HL-60/S4 treated with retinoic acid at 250 ng/mL for 4 days and 3 days (cell line): ENCODE data around the gene PEX5L.
"Not testable (repeated sequence)": the region's sequence is repeated elsewhere in the genome, so short reads cannot be mapped to it uniquely, and the experiment has no call there.

Experiments used
- in situ Hi-C: fragments of 300-500 bp; cut with MboI; formaldehyde crosslinking; loops from 2 replicates; pipeline ENCODE4 v1.7.0; 2022; ENCODE audit warnings: low sequenced_read_pairs

The PEX5L gene

GRCh38 chr3:180036671-180037455 lies at the start of gene PEX5L:
Gene PEX5L (minus strand): TSS chr3:180036937. CDS start chr3:180036599, 338 bp downstream.
- in situ Hi-C loops: no loop called here

DNA sequence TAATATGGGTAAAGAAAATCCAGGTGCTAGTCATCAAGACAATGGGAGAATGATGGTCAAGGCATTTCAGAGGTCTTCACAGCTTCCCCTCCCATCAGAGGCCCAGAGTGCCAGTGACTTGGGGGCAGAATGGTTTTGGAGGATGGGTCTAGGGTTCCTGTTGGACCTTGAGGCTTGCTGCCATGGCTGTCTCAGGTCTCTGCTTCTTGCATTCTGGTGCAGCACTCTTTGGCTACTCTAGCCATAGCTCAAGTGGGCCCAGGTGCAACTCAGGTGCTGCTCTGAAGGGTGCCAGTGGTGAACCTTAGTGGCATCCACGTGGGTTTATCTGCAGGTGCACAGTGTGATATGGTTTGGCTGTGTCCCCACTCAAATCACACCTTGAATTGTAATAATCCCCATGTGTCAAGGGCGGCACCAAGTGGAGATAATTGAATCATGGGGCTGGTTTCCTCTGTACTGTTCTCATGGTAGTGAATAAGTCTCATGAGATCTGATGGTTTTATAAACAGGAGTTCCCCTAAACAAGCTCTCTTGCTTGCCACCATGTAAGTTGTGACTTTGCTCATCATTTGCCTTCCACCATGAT lies 48.5 kb upstream of the PEX5L start:
- in situ Hi-C loops: no loop called here

GRCh38 chr3:180082699-180083098 lies 46.0 kb upstream of the PEX5L start:
- in situ Hi-C loops: no loop called here

DNA sequence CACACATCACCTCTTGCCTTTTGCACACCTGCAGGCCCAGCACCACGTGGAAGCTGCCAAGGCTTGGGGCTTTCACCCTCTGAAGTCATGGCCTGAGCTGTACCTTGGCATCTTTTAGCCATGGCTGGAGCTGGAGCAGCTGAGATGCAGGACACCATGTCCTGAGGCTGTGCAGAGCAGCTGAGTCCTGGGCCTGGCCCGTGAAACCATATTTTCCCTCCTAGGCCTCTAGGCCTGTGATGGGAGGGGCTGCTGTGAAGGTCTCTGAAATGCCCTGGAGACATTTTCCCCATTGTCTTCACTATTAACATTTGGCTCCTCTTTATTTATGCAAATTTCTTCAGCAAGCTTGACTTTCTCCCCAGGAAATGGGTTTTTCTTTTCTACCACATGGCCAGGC lies 41.9 kb upstream of the PEX5L start:
- in situ Hi-C loops: no loop called here

GRCh38 chr3:180073561-180073960 lies 36.8 kb upstream of the PEX5L start:
- in situ Hi-C loops: no loop called here

DNA sequence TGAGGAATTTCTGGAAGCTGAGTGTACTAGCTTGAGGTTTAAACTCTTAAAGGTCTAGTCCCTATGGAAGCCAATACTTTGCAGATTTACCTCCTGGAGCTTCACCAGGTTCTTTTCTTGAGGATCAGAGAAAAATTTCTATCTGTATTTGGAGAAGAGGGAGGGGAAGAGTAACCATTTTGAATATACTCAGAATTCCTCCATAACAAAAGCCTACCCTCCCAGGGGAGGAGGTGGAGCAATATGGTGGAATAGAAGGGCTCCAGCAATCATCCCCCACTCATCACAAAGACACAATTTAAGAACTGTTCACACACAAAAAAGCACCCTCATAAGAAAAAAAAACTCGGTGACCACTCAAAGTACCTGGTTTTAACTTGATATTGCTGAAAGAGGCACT lies 36.0 kb upstream of the PEX5L start:
- in situ Hi-C loops: no loop called here

DNA sequence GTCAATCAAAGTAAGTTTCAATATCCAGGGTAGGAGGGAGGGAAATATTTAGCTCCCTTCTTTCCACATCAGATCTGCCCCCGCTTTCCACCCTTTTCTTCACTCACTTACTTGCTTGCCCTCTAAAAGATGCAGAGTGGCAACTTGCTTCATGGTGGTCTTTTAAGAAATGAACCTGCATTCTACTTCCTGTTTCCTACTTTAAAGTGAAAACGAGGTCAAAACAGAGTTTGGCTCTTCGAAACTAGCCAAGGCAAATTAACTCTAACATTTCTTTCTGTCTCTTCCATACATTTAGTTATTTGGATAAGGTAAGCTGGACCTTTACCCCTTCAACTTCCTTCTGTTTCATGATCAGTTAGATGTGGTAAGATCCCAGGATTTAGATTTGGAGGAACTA lies 34.2 kb upstream of the PEX5L start:
- in situ Hi-C loops: no loop called here

GRCh38 chr3:180068023-180068422 lies 31.3 kb upstream of the PEX5L start:
- in situ Hi-C loops: no loop called here

DNA sequence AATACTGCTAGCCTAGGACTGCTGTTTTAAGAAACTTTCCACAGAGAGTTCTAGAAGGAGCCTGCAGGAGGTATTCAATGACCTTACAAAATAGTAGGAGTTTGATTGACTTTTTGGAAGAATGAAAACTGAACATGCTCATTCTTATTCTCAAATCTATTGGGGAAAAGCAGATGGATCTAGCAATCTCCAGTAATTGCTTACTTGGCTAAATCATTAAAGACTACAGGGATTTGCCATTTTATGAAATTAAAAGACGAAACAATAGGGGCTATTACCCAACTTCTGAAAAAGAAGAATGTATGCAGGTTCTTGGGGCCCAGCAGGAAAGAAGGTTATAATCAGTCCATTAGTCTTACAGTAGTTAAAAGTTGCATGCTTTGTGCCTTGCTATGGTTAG lies 29.9 kb upstream of the PEX5L start:
- in situ Hi-C loops: no loop called here

GRCh38 chr3:180063783-180064182 lies 27.0 kb upstream of the PEX5L start:
- in situ Hi-C loops: no loop called here

DNA sequence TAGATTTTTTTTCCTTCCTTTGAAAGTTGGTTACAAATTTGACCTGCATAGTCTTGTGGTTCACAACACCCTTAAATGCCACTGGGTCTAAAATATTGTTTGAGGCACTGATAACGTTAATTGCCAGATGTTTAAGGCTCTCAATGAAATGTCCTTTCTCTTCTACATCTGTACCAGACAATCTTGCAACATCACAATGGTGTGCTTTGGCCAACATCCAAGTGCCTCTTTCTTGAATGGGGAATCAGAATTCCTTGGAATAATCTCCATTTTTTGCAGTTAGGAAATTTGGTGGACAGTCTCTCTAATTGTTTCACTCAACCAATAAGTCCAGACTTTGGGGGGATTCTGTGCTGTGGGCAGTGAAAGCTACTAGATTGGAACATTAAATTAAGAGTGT lies 26.0 kb upstream of the PEX5L start:
- in situ Hi-C loops: no loop called here

GRCh38 chr3:180059356-180059755 lies 22.6 kb upstream of the PEX5L start:
- in situ Hi-C loops: no loop called here

DNA sequence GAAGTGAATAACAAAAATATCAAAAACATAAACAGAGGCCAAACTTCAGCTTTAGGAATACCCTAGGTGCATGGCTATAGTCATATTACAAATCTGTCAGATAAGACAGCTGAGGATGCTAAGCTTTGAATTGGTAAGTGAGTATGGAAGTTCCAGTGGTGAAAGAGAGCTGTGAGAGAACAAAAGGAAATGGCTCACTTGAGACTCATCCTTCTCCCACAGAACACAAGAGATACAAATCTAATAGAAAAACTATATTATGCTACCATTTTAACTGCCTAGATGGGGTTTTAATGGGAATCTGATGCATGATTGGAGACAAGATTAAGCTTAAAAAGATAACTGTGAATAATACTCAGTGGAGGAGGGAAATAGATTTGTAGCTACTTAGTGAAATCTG lies 21.5 kb upstream of the PEX5L start:
- in situ Hi-C loops: no loop called here

DNA sequence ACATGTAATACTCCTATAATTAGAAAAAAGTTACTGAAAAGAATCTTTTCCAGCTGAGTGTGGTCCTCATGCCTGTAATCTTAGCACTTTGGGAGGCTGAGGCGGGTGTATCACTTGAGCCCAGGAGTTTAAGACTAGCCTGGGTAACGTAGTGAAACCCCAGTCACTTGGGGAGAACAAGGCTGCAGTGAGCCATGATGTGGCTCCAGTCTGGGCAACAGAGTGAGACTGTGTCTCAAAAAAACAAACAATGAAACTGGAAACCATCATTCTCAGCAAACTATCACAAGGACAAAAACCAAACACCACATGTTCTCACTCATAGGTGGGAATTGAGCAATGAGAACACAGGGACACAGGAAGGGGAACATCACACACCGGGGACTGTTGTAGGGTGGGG lies 18.9 kb upstream of the PEX5L start:
- in situ Hi-C loops: not testable (repeated sequence)

- in situ Hi-C loops: no loop called here
Observed at GRCh38 chr3:180049391-180049790, 12.7 kb upstream of the PEX5L start.

DNA sequence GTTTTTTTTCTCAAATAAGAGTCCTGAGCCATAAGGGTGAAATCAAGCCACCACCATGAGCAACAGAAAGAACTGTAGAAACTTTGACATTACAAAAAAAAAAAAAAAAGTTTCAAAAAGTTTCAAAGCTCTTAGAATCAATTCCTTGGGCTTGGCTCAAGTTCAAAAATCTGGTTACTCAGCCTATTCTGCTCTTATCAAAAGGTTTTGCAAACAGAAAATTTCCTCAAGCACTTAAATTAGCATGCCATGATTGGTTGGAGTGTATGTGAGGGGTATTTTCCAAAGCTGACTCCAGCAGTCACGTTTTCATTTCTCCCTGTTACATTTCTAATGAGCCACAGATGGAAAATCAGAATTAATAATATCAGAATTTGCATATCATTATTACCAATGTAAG lies 12.1 kb upstream of the PEX5L start:
- in situ Hi-C loops: no loop called here

DNA sequence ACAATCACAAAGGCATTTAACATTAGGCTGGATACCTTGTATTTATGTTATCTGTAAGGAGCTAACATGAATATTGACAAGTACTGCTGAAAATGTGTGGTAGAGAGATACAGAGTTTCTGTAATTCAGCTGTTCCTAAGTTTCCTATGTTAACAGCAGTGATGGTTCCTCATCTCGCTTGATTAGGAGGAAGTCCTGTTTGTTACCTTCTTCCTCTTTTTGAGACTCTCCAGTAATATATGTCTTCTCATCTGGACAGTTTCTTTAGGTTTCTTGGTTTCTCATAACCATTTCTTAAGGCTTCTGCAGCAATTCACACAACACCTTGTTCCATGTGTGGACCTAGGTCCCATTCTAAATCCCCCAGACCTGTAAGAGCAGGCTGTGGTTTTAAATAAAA lies 11.4 kb upstream of the PEX5L start:
- in situ Hi-C loops: no loop called here

DNA sequence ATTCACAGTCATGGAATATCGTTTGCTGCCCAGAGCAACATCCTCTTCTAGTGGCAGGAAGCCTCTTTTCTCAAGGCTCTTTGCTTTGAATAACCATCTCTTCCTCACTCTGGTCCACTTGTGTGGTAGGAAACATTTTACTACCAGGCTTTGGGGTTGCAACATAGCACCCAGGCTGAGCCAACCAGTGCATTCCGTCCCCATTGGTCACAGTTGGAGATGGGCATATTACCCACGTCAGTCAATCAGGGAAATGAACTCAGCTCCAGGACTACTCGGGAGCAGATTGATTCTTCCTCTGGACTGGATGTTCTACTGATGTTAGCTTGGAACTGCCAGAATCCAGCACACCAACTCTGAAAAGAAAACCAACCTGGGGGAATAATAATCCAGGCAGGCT lies 4.2 kb upstream of the PEX5L start:
- in situ Hi-C loops: no loop called here

GRCh38 chr3:180036092-180036670 lies 556 bp downstream of the PEX5L start:
- in situ Hi-C loops: no loop called here

DNA sequence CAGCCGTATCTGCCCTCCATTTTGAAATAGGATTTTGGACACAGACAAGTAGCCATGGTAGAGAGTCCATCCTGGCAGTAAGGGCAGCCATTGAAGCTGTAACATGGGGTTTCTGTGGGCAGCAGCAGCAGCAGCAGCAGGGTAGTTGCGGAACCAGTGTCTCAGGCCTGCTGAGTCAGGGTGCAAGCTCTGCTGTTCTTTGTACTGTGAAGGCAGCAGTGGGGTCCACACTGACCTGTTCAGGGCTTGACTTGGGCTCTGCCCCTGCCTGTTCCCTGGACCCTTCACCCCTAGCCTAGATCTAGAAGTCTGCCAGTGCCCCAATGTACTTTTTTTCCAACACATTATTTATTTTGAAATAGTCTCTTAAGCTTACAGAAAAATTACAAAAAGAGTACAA lies 9.7 kb downstream of the PEX5L start:
- in situ Hi-C loops: no loop called here

DNA sequence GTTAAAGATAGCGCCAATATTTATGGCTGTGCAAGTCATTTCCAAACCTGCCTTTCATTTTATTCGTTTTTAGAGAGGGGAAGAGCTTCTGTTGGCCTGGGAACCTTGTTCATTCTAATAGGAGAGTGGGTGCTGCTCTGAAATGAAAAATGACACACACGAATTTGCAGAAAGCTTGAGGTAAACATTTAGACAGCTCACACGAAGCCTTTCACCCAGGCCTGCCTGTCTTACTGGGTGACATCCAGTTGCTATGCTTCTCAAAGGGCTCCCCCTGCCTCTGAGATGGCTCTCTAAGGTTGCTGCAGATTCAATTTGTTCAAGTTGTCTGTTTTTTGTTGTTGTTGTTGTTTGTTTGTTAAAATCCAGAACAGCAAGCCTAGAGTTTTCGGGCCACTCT lies 18.2 kb downstream of the PEX5L start:
- in situ Hi-C loops: no loop called here

- in situ Hi-C loops: no loop called here
Observed at GRCh38 chr3:180017846-180018245, 18.9 kb downstream of the PEX5L start.
